ENCODE results near the gene UST. TPM values are rescaled to one million over a fixed set of nuclear protein-coding genes. Genes with fewer than 3 reads are reported as not detected.

UST gene
- total and polyA plus RNA-seq, 4 donors: 0.24 to 2.7 (median 0.87) TPM

GRCh38 chr6:148757944-148758480 lies 11.2 kb downstream of the UST start:
- TF ChIP-seq JUND (IDR thresholded peaks at IDR 0.05) (no peak), MAX (IDR thresholded peaks at IDR 0.05) (no peak), YY1 (IDR thresholded peaks at IDR 0.05) (no peak), GABPA (IDR thresholded peaks at IDR 0.05 in 1 of 2, conservative IDR thresholded peaks at IDR 0.05 in 1 of 2) (no peak)
- Histone ChIP-seq H3K36me3 (ENCODE audit: control insufficient read depth in 4 of 4, insufficient read depth in 3 of 4, low read depth in 1 of 4, low read length in 3 of 4) (no peaks in the 10 kb centered on the region), H3K4me3 (ENCODE audit: low read depth in 1 of 3, low read length in 3 of 3) (no peak overlapping the region), H3K27ac (ENCODE audit: low read depth in 1 of 2, low read length in 2 of 2) (peak overlapping the region in 1 of 2 donors; percentile 10), H3K27me3 (ENCODE audit: control insufficient read depth in 4 of 4, insufficient read depth in 4 of 4, low read length in 3 of 4) (peaks cover 0 to 5% (median 0%) of the 10 kb centered on the region in 4 donors), H3K9ac (ENCODE audit: low read depth in 1 of 2, low read length in 2 of 2) (no peak overlapping the region), H3K4me1 (ENCODE audit: control insufficient read depth in 4 of 4, insufficient read depth in 4 of 4, low read length in 3 of 4) (peaks cover 0 to 7% (median 1%) of the 10 kb centered on the region in 4 donors), H3K9me3 (ENCODE audit: control insufficient read depth in 4 of 4, low read length in 3 of 4) (no peaks in the 10 kb centered on the region)
- WGBS: 62% methylated on average over 2 of the region's 2 CpGs
- no peak for DNase-seq (ENCODE audit: low spot score)

DNA sequence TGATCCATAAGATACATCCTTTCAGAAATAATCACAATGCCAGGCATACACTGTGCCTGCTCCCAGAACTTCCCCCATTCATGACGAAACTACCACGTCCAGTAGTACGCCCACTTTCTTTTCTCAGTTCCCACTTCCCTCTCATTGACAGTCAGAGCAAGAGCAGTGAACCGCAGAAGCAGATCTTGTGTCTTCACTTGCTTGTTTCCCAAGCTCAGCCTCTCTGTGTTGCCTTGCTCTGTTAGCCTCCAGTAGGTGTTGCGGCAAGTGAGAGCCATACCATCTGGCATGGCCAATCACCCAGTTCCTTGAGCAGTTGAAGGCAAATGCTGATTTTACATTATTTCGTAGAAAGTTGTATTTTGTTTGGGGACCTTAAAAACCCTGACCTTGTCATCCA lies 11.7 kb downstream of the UST start:
- WGBS: 63% methylated on average over 6 of the region's 6 CpGs
- no peak for TF ChIP-seq RXRA (IDR thresholded peaks at IDR 0.05)
- no peak for TF ChIP-seq HNF4G (IDR thresholded peaks at IDR 0.05)
- TF ChIP-seq CTCF (IDR thresholded peaks at IDR 0.05; ENCODE audit: low read depth, low read length, missing input control): no peak
- no peak for TF ChIP-seq FOXA2 (IDR thresholded peaks at IDR 0.05)
- TF ChIP-seq JUND (IDR thresholded peaks at IDR 0.05): no peak
- TF ChIP-seq MAX (IDR thresholded peaks at IDR 0.05): no peak
- TF ChIP-seq, protein P1, sequence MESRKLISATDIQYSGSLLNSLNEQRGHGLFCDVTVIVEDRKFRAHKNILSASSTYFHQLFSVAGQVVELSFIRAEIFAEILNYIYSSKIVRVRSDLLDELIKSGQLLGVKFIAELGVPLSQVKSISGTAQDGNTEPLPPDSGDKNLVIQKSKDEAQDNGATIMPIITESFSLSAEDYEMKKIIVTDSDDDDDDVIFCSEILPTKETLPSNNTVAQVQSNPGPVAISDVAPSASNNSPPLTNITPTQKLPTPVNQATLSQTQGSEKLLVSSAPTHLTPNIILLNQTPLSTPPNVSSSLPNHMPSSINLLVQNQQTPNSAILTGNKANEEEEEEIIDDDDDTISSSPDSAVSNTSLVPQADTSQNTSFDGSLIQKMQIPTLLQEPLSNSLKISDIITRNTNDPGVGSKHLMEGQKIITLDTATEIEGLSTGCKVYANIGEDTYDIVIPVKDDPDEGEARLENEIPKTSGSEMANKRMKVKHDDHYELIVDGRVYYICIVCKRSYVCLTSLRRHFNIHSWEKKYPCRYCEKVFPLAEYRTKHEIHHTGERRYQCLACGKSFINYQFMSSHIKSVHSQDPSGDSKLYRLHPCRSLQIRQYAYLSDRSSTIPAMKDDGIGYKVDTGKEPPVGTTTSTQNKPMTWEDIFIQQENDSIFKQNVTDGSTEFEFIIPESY (IDR thresholded peaks at IDR 0.05): no peak
- TF ChIP-seq FOXA1 (IDR thresholded peaks at IDR 0.05): no peak
- TF ChIP-seq TAF1 (conservative IDR thresholded peaks at IDR 0.05): no peak
- no peak for TF ChIP-seq NR2F2 (IDR thresholded peaks at IDR 0.05)
- no peak for TF ChIP-seq EGR1 (IDR thresholded peaks at IDR 0.05; ENCODE audit: low read depth in 2 of 2)
- TF ChIP-seq SP1 (IDR thresholded peaks at IDR 0.05): no peak
- no peak for DNase-seq (ENCODE audit: low spot score)
- Histone ChIP-seq H3K27me3 (ENCODE audit: control insufficient read depth in 4 of 4, insufficient read depth in 4 of 4, low read length in 3 of 4) (peaks cover 0 to 5% (median 0%) of the 10 kb centered on the region in 4 donors), H3K9me3 (ENCODE audit: control insufficient read depth in 4 of 4, low read length in 3 of 4) (no peaks in the 10 kb centered on the region), H3K27ac (ENCODE audit: low read depth in 1 of 2, low read length in 2 of 2) (peak overlapping the region in 1 of 2 donors; percentile 44), H3K4me1 (ENCODE audit: control insufficient read depth in 4 of 4, insufficient read depth in 4 of 4, low read length in 3 of 4) (peaks cover 0 to 7% (median 1%) of the 10 kb centered on the region in 4 donors), H3K9ac (ENCODE audit: low read depth in 1 of 2, low read length in 2 of 2) (peak overlapping the region in 1 of 2 donors; percentile 20), H3K4me3 (ENCODE audit: low read depth in 1 of 3, low read length in 3 of 3) (no peak overlapping the region), H3K36me3 (ENCODE audit: control insufficient read depth in 4 of 4, insufficient read depth in 3 of 4, low read depth in 1 of 4, low read length in 3 of 4) (no peaks in the 10 kb centered on the region)

- no peak for DNase-seq (ENCODE audit: low spot score)
- Histone ChIP-seq H3K27ac (ENCODE audit: low read depth in 1 of 2, low read length in 2 of 2) (peak overlapping the region in 1 of 2 donors; percentile 43), H3K4me1 (ENCODE audit: control insufficient read depth in 4 of 4, insufficient read depth in 4 of 4, low read length in 3 of 4) (peaks cover 0 to 7% (median 1%) of the 10 kb centered on the region in 4 donors), H3K9ac (ENCODE audit: low read depth in 1 of 2, low read length in 2 of 2) (no peak overlapping the region), H3K9me3 (ENCODE audit: control insufficient read depth in 4 of 4, low read length in 3 of 4) (no peaks in the 10 kb centered on the region), H3K4me3 (ENCODE audit: low read depth in 1 of 3, low read length in 3 of 3) (no peak overlapping the region), H3K27me3 (ENCODE audit: control insufficient read depth in 4 of 4, insufficient read depth in 4 of 4, low read length in 3 of 4) (peaks cover 0 to 5% (median 0%) of the 10 kb centered on the region in 4 donors), H3K36me3 (ENCODE audit: control insufficient read depth in 4 of 4, insufficient read depth in 3 of 4, low read depth in 1 of 4, low read length in 3 of 4) (no peaks in the 10 kb centered on the region)
- whole genome bisulfite sequencing: 68% methylated on average over 1 of the region's 1 CpG
- TF ChIP-seq RAD21 (IDR thresholded peaks at IDR 0.05): no peak
- TF ChIP-seq CTCF (IDR thresholded peaks at IDR 0.05; ENCODE audit: low read depth, low read length, missing input control): no peak
- TF ChIP-seq GABPA (IDR thresholded peaks at IDR 0.05 in 1 of 2, conservative IDR thresholded peaks at IDR 0.05 in 1 of 2): no peak
- no peak for TF ChIP-seq FOXA1 (IDR thresholded peaks at IDR 0.05)
- TF ChIP-seq HNF4G (IDR thresholded peaks at IDR 0.05): no peak
- TF ChIP-seq NR2F2 (IDR thresholded peaks at IDR 0.05): no peak
- no peak for TF ChIP-seq YY1 (IDR thresholded peaks at IDR 0.05)
- TF ChIP-seq, protein P2, sequence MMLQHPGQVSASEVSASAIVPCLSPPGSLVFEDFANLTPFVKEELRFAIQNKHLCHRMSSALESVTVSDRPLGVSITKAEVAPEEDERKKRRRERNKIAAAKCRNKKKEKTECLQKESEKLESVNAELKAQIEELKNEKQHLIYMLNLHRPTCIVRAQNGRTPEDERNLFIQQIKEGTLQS (IDR thresholded peaks at IDR 0.05): no peak
Measured at GRCh38 chr6:148760258-148760534, 13.4 kb downstream of the UST start.
